Spleen (tissue), 11 donors: ENCODE results near the gene AOAH. TPM values are rescaled to one million over a fixed set of nuclear protein-coding genes. Genes with fewer than 3 reads are reported as not detected.

Experiments
- DNase-seq: peaks from one replicate; pipeline ENCODE4 v3.0.0-alpha.2; 2020
- H3K27ac ChIP-seq, 8 donors: fragments of 200-600 bp; sonication (generic) in 7 of 8; 1 replicate in 4 of 8; 2 replicates in 4 of 8; pipeline versions ENCODE4 v1.5.0 to v1.8.0; 2016 to 2021; ENCODE audit warnings: inconsistent platforms in 4 of 8, mild to moderate bottlenecking in 4 of 8, moderate library complexity in 1 of 8
- H3K27me3 ChIP-seq, 7 donors: fragments of 200-600 bp; sonication (generic) in 6 of 7; replicated peaks in 1 of 7; 1 replicate in 4 of 7; 2 replicates in 3 of 7; pipeline versions ENCODE4 v1.5.0 to v1.8.0; 2016 to 2021; ENCODE audit warnings: inconsistent platforms in 3 of 7, mild to moderate bottlenecking in 1 of 7
- H3K36me3 ChIP-seq, 6 donors: fragments of 200-600 bp; sonication (generic) in 5 of 6; 1 replicate in 4 of 6; 2 replicates in 2 of 6; pipeline versions ENCODE4 v1.5.0 to v1.8.0; 2016 to 2021; ENCODE audit warnings: inconsistent platforms in 2 of 6
- H3K4me1 ChIP-seq, 6 donors: fragments of 200-600 bp; sonication (generic) in 5 of 6; 1 replicate in 3 of 6; 2 replicates in 3 of 6; pipeline versions ENCODE4 v1.5.0 to v1.8.0; 2016 to 2021; ENCODE audit warnings: inconsistent platforms in 3 of 6
- H3K4me3 ChIP-seq, 8 donors: fragments of 200-600 bp; sonication (generic) in 7 of 8; 1 replicate in 4 of 8; 2 replicates in 4 of 8; pipeline versions ENCODE4 v1.5.0 to v1.8.0; 2016 to 2021; ENCODE audit warnings: inconsistent platforms in 4 of 8, mild to moderate bottlenecking in 4 of 8, moderate library complexity in 2 of 8
- H3K9me3 ChIP-seq, 8 donors: fragments of 200-600 bp; sonication (generic) in 7 of 8; 1 replicate in 4 of 8; 2 replicates in 4 of 8; pipeline versions ENCODE4 v1.5.0 to v1.8.0; 2016 to 2021; ENCODE audit warnings: inconsistent platforms in 4 of 8
- POLR2A ChIP-seq, 3 donors: fragments of 450-650 bp; IDR thresholded peaks; one replicate each; pipeline ENCODE4 v1.5.1; 2017; ENCODE audit warnings: antibody characterized with exemption in 3 of 3, mild to moderate bottlenecking in 1 of 3
- POLR2AphosphoS5 ChIP-seq, 3 donors: sonication (generic); formaldehyde crosslinking; IDR thresholded peaks; one replicate each; pipeline ENCODE4 v1.5.1; 2017; ENCODE audit warnings: antibody characterized with exemption in 3 of 3
- whole genome bisulfite sequencing, 5 donors: extraction: QIAGEN DNeasy Blood & Tissue Kit in 3 of 5; methylation state at CpG; one replicate each; pipeline versions ENCODE4 v1.1.5 to v1.1.7; 2013 to 2018; 5-methylcytosine and 5-hydroxymethylcytosine counted together
- intact Hi-C: fragments of 100-400 bp; cut with DNase I; formaldehyde crosslinking; loops from one replicate; pipeline ENCODE4 v1.15.0; 2023; ENCODE audit warnings: low total_unique reads
- polyA plus RNA-seq, 3 donors: library from polyadenylated mRNA; stranded (reverse); fragments of 200-250 nt; gene quantifications; one replicate each; pipeline ENCODE4 v1.2.1, GENCODE V29; 2013
- total RNA-seq, 7 donors: library from RNA; depleted of rRNA in 3 of 7; stranded (reverse); fragments of >200 nt in 3 of 7; fragmentation: NEBNext Ultra II Directional in 4 of 7; extraction: Animal tissue kit (Norgen Biotek cat#: 25700) in 4 of 7; gene quantifications; one replicate each; pipeline versions ENCODE4 v1.1.0 to v1.2.1, GENCODE V29; 2016 to 2021
- TF ChIP-seq, protein P1 (sequence below), 11 experiments: fragments of 200-600 bp in 7 of 11; fragments of 450-650 bp in 4 of 11; sonication (generic) in 4 of 11; IDR thresholded peaks in 8 of 11; conservative IDR thresholded peaks in 3 of 11; 1 replicate in 7 of 11; 2 replicates in 4 of 11; pipeline versions ENCODE4 v1.4.0 to v1.8.0; 2016 to 2021; ENCODE audit warnings: antibody characterized with exemption in 11 of 11, inconsistent platforms in 4 of 11, mild to moderate bottlenecking in 1 of 11
- donor health status: healthy with polysubstance abuse.
- donor health status: DM: no; HTN: no; CAD: no; lungs with moderate emphysema.
- donor health status: DM: no; HTN: no; CAD: no.
- donor health status: Bipolar disorder and iron deficiency.
- donor health status: healthy.
- donor health status: DM: no; HTN: no; CAD: no.
- donor health status: DM: yes; HTN: yes; CAD: no.

Gene AOAH
- total and polyA plus RNA-seq, 10 donors, result 30.3 to 316 (median 191) TPM

DNA sequence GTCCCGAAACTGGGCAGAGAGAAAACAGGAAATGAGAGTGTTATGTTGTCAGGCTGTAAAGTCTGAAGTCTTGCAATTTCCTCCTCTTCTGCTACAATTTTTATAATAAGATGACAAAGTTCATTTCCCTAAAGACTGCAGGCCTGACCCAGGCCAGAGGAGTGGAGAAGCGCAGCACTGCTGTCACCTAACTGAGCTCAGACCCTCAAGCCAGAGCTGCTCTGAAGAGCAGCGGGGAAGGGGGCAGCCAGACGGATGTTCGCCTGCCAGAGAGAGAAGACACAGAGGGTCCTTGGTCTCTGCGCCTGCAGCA lies 12.6 kb upstream of the AOAH start:
- WGBS, 5 donors, result 46 to 66% (median 57%) methylated on average over 6 of the region's 6 CpGs
- H3K4me1 ChIP-seq, result peaks cover 6 to 47% (median 19%) of the 10 kb centered on the region in 6 donors
- intact Hi-C loops, result no loop called here
- DNase-seq, result peak; percentile 81
- no peaks in the 10 kb centered on the region for H3K36me3 ChIP-seq
- no peaks in the 10 kb centered on the region for H3K27me3 ChIP-seq
- H3K4me3 ChIP-seq, result peak overlapping the region in 3 of 8 donors; percentile 4 to 58 (median 17)
- peaks cover 0 to 6% (median 0%) of the 10 kb centered on the region in 8 donors for H3K9me3 ChIP-seq
- H3K27ac ChIP-seq, result peak overlapping the region; percentile 74 to 96 (median 86)
- TF ChIP-seq, protein P1, sequence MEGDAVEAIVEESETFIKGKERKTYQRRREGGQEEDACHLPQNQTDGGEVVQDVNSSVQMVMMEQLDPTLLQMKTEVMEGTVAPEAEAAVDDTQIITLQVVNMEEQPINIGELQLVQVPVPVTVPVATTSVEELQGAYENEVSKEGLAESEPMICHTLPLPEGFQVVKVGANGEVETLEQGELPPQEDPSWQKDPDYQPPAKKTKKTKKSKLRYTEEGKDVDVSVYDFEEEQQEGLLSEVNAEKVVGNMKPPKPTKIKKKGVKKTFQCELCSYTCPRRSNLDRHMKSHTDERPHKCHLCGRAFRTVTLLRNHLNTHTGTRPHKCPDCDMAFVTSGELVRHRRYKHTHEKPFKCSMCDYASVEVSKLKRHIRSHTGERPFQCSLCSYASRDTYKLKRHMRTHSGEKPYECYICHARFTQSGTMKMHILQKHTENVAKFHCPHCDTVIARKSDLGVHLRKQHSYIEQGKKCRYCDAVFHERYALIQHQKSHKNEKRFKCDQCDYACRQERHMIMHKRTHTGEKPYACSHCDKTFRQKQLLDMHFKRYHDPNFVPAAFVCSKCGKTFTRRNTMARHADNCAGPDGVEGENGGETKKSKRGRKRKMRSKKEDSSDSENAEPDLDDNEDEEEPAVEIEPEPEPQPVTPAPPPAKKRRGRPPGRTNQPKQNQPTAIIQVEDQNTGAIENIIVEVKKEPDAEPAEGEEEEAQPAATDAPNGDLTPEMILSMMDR (IDR thresholded peaks at IDR 0.05 in 8 of 11, conservative IDR thresholded peaks at IDR 0.05 in 3 of 11), result peak in 1 of 11 experiments; percentile 30
- TF ChIP-seq POLR2A (IDR thresholded peaks at IDR 0.05), result peak in 2 of 3 donors; percentile 29 to 36
- peak; percentile 58 to 80 (median 74) for TF ChIP-seq POLR2AphosphoS5 (IDR thresholded peaks at IDR 0.05)

DNA sequence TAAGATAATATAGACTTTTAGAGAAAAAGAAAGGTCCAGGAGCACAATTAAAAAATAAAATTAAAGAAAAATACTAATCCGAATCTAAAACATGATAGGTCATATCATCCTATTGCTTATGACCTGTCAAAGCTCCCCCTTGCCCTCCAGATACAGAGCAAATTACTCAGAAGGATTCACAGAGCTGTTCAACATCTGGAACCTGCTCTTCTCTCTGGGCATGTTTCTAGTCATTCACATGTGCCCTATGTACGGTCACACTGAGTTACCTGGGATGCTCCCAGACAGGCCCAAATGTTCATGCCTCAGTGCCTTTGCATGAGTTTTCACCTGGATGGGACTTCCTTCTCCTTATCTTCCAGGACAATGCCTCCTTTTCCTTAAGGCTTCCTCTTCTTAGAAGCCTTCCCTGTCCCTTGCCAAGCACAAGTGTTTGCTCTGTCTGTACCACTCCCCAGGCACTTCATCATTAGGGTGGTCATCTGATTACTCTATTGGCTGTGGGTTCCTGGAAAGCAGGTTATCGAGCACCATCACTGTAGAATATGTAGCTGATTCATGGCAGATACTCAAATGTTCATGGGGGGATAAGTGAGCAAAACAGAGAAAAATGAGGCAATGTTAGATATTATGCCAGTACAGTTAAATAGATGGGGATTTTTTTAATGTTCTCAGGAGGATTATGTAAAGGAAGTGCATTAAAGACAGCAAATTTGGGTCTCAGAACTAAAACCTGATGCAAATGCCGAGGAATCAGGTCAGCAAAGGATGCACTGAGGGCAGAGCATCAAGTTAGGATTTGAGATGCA lies 12.0 kb upstream of the AOAH start:
- no peak for DNase-seq
- 62 to 73% (median 64%) methylated on average over 4 of the region's 4 CpGs for whole genome bisulfite sequencing, 5 donors
- intact Hi-C loops, result no loop called here
- Histone ChIP-seq H3K4me1 (peaks cover 6 to 43% (median 19%) of the 10 kb centered on the region in 6 donors), H3K4me3 (peak overlapping the region in 1 of 8 donors; percentile 58), H3K27me3 (no peaks in the 10 kb centered on the region), H3K36me3 (no peaks in the 10 kb centered on the region), H3K27ac (peak overlapping the region; percentile 74 to 96 (median 86)), H3K9me3 (peaks cover 0 to 6% (median 0%) of the 10 kb centered on the region in 8 donors)
- TF ChIP-seq, protein P1 (IDR thresholded peaks at IDR 0.05 in 8 of 11, conservative IDR thresholded peaks at IDR 0.05 in 3 of 11), result no peak

DNA sequence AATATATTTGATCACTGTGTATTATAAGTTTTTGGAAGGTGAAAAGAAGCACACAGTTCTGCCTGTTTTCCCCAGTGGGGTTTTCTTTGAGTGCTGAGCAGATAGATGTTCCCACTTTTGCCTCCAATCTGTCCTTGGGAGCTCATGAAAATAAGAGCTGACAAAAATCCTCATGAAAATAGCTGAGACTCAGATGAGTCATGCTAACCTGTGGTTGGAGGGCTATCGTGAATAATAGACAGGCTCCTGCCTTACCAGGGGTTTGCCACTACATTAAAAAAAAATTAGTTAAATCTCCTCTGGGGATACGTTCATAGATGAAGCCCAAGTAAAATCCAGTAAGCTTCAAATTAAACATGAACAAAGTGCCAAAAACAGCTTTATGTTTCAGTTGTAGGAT lies 10.9 kb upstream of the AOAH start:
- H3K27ac ChIP-seq, result peak overlapping the region in 2 of 8 donors; percentile 91 to 96
- 69 to 80% (median 75%) methylated on average over 2 of the region's 2 CpGs for WGBS, 5 donors
- no peaks in the 10 kb centered on the region for H3K36me3 ChIP-seq
- no peak for DNase-seq
- intact Hi-C loops, result no loop called here
- no peak overlapping the region for H3K4me3 ChIP-seq
- H3K9me3 ChIP-seq, result peaks cover 0 to 6% (median 0%) of the 10 kb centered on the region in 8 donors
- TF ChIP-seq, protein P1 (IDR thresholded peaks at IDR 0.05 in 8 of 11, conservative IDR thresholded peaks at IDR 0.05 in 3 of 11), result no peak
- TF ChIP-seq POLR2AphosphoS5 (IDR thresholded peaks at IDR 0.05) (no peak), POLR2A (IDR thresholded peaks at IDR 0.05) (no peak)
- no peaks in the 10 kb centered on the region for H3K27me3 ChIP-seq
- peaks cover 6 to 43% (median 19%) of the 10 kb centered on the region in 6 donors for H3K4me1 ChIP-seq

DNA sequence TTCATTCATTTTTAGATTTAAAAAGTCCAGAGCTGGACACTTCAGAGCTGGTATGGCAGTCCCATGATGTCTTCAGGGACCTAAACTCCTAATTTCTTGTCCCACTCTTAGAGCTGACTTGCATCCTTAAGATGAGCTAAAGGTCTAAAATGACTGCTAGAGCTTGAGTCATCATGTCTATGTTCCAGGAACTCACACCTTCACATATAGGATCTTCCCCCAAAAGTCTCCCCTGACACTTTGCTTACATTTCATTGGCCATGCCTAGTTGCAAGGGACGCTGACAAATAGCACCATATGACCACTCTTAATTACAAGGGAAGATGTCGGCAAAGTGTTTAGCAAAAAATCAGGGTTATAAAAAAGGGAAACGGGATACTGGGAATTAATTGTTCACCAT lies 10.4 kb upstream of the AOAH start:
- no peak for TF ChIP-seq POLR2A (IDR thresholded peaks at IDR 0.05)
- TF ChIP-seq POLR2AphosphoS5 (IDR thresholded peaks at IDR 0.05), result no peak
- TF ChIP-seq, protein P1 (IDR thresholded peaks at IDR 0.05 in 8 of 11, conservative IDR thresholded peaks at IDR 0.05 in 3 of 11), result no peak
- Histone ChIP-seq H3K4me3 (no peak overlapping the region), H3K4me1 (peaks cover 6 to 43% (median 19%) of the 10 kb centered on the region in 6 donors), H3K9me3 (peaks cover 0 to 9% (median 0%) of the 10 kb centered on the region in 8 donors), H3K27ac (no peak overlapping the region), H3K36me3 (no peaks in the 10 kb centered on the region), H3K27me3 (no peaks in the 10 kb centered on the region)
- DNase-seq, result no peak
- 86 to 95% (median 92%) methylated on average over 3 of the region's 3 CpGs for WGBS, 5 donors
- intact Hi-C loops, result no loop called here
